NCI-H526 treated with DMSO at 0.1 percent for 48 hours (cell line): ENCODE measurements around the gene BCL7B.
"Not testable (repeated sequence)": the region's sequence is repeated elsewhere in the genome, so short reads cannot be mapped to it uniquely, and the experiment has no call there.

Experiments used
- DNase-seq: peaks from one replicate; lab custom pipeline; 2025; lab: John Stamatoyannopoulos, UW

The BCL7B gene

GRCh38 chr7:73572767-73573186 is 15.3 kb upstream of the BCL7B start:
- DNase-seq, result no peak

DNA sequence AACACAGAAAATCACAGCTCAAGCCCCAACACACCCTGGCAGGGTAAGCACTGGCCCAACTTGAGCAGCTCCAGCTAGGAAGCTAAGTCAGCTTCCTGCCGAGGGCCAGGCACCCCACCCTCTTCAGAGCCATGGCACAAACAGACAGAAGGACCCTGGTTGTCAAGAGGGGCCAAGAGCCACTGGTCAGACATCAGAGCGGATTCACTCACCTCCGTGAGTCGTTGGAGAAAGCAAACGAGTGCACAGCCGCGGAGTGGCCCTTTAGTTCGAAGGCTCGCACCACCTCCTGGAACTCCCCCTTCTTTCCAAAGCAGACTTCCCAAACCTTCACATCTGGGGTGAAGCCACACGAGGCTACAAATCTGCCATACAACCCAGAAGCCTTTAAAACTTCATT is 13.5 kb upstream of the BCL7B start:
- DNase-seq, result no peak

DNA sequence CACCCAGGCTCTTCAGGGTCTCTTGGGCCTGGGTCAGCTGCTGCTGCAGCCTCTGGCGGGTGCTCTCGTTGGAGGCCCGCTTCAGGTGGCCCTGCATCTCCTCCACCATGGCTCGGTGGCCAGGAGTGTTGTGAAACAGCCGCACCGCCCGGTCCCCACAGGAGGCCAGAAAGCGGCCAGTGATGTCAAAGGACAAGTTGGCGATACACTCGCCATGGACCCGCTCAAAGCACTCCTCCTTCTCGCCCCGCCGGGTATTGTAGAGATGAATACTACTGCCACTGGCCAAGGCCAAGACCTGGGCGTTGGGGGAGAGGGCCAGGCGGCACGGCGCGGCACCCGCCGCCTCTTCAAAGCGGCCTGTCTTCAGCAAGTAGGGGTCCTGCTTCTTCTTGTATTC is 13.0 kb upstream of the BCL7B start:
- DNase-seq, result no peak

DNA sequence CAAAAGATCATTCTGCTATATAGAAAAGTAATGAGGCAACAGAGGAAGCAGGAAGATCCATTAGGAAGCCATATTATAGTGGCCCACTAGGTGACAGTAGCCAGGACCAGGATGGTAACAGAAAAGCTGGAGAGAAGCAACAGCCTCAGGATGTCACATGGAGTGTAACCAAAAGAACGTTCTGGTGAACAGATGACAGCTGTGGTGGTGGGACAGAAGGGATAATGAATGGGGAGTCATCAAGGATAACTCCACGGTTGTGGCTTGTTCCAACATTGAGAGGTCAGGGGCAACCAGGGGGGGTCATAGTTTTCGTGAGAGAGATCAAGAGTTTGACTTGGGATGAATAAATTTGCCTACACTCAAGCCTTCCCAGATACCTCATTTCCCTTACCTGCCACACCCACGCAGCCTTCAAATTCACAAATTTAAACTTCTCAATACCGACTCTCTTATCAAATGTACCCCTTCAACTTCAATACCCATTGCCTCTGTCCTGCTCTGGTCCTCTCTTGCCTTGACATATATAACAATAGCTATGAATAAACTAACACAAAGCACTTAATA is 11.6 kb upstream of the BCL7B start:
- DNase-seq, result no peak

GRCh38 chr7:73567846-73568685 is 10.6 kb upstream of the BCL7B start:
- DNase-seq, result no peak

- no peak for DNase-seq
These were observed 9.7 kb upstream of the BCL7B start for GRCh38 chr7:73567140-73567539.

GRCh38 chr7:73566431-73566830 is 8.9 kb upstream of the BCL7B start:
- DNase-seq, result not testable (repeated sequence)

- DNase-seq, result no peak
These were observed 8.3 kb upstream of the BCL7B start for GRCh38 chr7:73565675-73566340.

DNA sequence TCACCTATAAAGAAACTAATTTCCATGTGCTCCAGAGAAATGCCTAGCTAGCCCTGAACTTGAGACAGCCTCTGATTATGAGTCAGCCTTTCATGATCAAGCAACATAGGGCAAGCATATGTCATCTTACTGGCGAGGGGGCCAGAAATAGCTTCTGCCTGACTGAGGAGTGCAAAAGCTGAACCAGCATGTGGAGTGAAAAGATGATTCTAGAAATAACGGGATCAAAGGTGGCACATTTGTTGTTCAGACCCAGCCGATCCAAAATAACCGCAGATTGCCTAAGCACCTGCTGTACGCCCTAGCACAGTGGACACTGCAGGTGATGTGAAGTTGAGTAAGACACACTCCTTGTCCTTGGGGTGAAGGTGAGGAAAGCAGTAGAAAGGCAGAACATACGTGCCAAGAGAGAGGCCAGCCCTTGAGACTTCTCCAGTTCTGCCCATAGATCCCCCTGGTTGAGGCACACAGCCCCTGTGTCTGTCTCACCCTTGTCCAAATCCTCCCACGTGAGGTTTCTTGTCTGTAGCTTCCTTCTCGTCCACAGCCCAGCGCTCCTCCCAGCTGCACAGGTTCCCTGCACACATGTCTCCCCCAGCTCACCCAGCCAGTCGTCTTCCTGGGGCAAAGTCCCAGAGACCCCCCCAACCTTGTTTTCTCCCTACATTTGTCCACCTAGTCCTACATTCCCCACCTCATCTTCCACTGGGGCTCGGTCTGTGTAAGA is 2.8 kb upstream of the BCL7B start:
- DNase-seq, result no peak

DNA sequence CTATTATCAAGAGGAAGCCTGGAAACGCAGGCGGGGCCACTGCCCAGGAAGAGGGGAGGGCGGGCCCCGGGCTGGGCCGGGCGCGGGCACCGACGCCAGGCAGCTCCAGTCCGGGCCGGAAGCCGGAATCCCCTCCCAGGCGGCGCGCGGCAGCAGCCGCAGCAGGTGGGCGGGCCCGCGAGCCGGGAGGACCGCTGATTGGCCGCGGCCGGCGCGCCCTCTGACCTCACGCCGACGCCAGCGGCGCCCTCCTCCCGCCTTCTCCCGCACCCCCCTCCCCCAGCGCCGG is 438 bp downstream of the BCL7B start:
- DNase-seq, result peak; percentile 75

- DNase-seq, result no peak
These were observed 1.0 kb downstream of the BCL7B start for GRCh38 chr7:73556208-73557107.

- DNase-seq, result no peak
These were observed 2.0 kb downstream of the BCL7B start for GRCh38 chr7:73555411-73555982.

DNA sequence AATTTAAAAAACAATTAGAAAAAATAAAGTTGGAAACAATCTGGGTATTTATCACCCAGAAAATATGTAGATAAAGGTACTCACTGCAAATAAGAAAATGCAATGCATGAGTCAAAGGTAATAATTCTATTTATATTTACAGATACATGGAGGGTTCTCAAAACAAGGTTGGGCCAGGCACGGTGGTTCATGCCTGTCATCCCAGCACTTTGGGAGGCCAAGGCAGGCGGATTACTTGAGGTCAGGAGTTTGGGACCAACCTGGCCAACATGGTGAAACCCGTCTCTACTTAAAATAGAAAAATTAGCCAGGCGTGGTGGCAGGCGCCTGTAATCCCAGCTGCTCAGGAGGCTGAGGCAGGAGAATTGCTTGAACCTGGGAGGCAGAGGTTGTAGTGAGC is 7.4 kb downstream of the BCL7B start:
- not testable (repeated sequence) for DNase-seq

DNA sequence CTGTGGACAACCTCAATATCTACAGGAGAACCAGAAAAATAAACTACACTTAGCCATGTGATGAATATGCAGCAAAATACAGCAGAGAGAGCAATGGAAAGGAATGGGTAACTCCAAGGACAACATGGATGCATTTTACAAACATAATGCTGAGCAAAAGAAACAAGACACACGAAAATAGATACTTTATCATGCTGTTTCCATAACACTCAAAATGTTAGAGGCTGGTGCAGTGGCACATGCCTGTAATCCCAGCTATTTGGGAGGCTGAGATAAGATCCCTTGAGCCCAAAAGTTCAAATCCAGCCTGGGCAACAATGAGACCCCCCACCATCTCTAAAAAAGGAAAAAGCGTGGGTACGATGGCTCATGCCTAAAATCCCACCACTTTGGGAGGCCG is 8.3 kb downstream of the BCL7B start:
- no peak for DNase-seq

GRCh38 chr7:73547841-73548240 is 9.6 kb downstream of the BCL7B start:
- DNase-seq, result no peak

DNA sequence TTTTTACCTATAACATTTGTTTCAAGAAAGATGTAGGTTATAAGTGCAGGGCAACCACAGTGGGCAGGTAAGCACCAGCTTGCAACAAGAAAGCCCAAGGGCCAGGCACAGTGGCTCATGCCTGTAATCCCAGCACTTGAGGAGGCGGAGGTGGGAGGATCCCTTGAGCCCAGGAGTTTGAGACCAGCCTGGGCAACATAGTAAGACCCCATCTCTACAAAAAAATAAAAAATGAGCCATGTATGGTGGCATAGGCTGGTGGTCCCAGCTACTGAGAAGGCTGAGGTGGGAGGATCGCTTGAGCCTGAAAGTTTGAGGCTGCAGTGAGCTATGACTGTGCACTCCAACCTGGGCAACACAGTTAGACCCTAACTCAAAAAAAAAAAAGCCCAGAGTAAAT is 12.8 kb downstream of the BCL7B start:
- DNase-seq, result no peak

DNA sequence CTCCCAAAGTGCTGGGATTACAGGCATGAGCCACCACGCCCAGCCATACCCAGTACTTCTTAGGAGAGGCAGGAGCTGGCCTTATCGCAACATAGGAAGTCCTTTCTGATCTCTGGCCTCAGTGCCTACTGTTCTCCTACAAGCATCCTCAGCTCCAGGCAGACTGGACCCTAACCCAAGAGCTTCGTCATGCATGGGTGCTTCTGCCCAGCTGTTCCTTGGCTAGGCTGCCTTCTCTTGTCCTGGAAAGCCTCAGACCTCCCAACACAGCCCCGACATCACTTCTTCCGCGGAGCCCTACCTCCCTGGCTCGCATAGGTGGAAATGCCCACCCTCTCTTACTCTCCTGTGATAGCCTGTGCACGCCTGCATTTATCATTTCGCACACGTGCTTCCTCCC is 15.8 kb downstream of the BCL7B start:
- DNase-seq, result no peak

DNA sequence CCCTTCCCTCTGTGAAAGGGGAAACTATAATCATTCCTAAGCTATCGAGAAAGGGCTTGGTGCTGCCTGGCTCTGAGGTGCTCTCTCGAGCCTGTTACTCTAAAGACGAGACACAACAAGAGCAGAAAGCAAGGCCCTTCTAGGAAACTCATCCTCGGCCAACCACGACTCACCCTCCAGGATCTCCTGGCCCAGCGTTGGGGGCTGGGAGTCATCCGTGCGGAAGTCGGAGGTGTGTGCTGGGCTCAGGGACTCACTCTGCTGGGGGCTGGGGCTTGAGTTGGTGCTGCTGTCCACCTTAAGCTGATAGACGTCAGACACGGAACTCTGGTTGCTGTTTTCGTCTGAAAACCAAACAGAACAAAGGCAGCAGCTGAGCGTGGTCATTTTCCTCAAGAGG is 17.8 kb downstream of the BCL7B start:
- DNase-seq, result no peak

DNA sequence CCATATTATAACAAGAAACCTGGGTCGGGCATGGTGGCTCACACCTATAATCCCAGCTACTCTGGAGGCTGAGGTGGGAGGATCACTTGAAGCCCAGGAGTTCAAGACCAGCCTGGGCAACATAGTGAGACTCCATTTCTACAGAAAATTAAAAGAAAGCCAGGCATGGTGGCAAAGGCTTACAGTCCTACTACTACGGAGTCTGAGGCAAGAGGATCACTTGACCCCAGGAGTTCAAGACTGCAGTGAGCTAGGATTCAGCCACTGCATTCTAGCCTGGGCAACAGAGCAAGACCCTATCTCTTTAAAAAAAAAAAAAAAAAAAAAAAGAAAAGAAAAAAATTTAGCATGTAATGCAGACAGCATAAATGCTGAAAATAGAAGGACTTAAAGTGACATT is 19.0 kb downstream of the BCL7B start:
- not testable (repeated sequence) for DNase-seq

DNA sequence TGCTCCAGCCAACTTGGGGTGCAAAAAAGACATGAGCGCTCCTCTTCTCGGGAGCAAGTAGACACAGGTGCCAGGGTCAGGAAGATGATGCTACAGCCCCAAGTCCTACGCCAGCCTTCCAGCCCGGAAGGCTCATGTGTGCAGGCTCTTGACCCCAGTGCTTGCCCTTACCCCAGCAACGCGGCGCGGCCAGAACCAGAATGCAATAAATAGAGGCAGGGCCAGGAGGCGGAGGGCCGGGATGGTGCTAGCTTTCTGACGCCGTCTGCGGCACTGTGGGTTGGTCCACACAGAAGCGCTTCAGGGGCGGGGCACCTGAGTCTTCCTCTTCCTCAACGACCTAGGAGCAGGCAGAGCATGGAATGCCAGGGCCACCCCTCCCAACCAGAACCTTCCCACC is 20.4 kb downstream of the BCL7B start:
- DNase-seq, result no peak

DNA sequence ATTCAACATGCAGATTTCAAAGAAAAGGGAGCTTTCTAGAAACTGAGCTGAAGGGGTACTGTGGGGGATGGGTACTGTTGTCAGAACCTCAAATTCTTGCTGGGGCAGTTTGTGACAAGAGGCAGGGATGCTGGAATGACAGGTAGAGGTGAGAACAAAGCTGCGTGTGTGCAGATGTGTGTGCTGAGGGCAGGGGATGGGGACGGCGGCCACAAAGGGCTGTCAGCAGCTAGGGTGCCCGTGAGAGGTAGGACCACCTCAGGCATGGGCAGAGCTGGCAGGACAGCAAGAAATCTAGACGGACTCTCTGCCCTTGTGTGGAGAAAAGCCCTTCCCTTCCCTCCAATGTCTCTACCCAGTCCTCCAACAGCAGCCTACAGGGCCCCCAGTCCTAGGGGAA is 21.0 kb downstream of the BCL7B start:
- no peak for DNase-seq
